A549 (cell line): ENCODE results near the gene ABCD2.

ENCODE experiments used
- CTCF ChIP-seq: fragments of >200 bp; sonication (Bioruptor Twin); formaldehyde crosslinking; IDR thresholded peaks from 3 replicates; pipeline ENCODE4 v1.5.1; 2016
- HDAC2 ChIP-seq: fragments of 200-600 bp; sonication (generic); IDR thresholded peaks from 2 replicates; pipeline ENCODE4 v1.6.1; 2016
- POLR2A ChIP-seq: IDR thresholded peaks from 2 replicates; pipeline ENCODE4 v1.6.1; 2012; ENCODE audit warnings: mild to moderate bottlenecking, low read length
- RARB ChIP-seq: fragments of 250-450 bp; sonication (Bioruptor Pico); IDR thresholded peaks from 2 replicates; pipeline ENCODE4 v1.8.0; 2021; ENCODE audit warnings: mild to moderate bottlenecking, moderate library complexity
- RCOR1 ChIP-seq: fragments of 150-350 bp; IDR thresholded peaks from 2 replicates; pipeline ENCODE4 v1.6.1; 2014; ENCODE audit warnings: antibody characterized with exemption, low read length, low read depth
- RFX5 ChIP-seq: fragments of 450-650 bp; IDR thresholded peaks from 2 replicates; pipeline ENCODE4 v1.7.1; 2014; ENCODE audit warnings: antibody characterized with exemption, mild to moderate bottlenecking, moderate library complexity
- TF ChIP-seq, protein P1 (sequence below): IDR thresholded peaks from 2 replicates; pipeline ENCODE4 v1.6.1; 2012

GRCh38 chr12:39503439-39503838 lies 116.2 kb downstream of the ABCD2 start:
- TF ChIP-seq HDAC2 = no peak
- no peak; the same call in 2 of the 3 replicates for TF ChIP-seq CTCF
- no peak for TF ChIP-seq RCOR1
- TF ChIP-seq RARB (CRISPR knock-in tag) = no peak
- no peak for TF ChIP-seq POLR2A
- TF ChIP-seq RFX5 = no peak
- TF ChIP-seq, protein P1, sequence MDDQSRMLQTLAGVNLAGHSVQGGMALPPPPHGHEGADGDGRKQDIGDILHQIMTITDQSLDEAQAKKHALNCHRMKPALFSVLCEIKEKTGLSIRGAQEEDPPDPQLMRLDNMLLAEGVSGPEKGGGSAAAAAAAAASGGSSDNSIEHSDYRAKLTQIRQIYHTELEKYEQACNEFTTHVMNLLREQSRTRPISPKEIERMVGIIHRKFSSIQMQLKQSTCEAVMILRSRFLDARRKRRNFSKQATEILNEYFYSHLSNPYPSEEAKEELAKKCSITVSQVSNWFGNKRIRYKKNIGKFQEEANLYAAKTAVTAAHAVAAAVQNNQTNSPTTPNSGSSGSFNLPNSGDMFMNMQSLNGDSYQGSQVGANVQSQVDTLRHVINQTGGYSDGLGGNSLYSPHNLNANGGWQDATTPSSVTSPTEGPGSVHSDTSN = no peak
